Vagina (tissue), 2 donors: Measurements from ENCODE around the gene AMBRA1. TPM values are rescaled to one million over a fixed set of nuclear protein-coding genes. Genes with fewer than 3 reads are reported as not detected.
"Not testable (repeated sequence)": the region's sequence is repeated elsewhere in the genome, so short reads cannot be mapped to it uniquely, and the experiment has no call there.

ENCODE experiments used
- DNase-seq, 2 donors: peaks; one replicate each; pipeline ENCODE4 v3.0.0-alpha.2; 2017; ENCODE audit errors: extremely low spot score in 2 of 2
- H3K27ac ChIP-seq: fragments of 200-600 bp; sonication (generic); one replicate; pipeline ENCODE4 v1.5.1; 2019
- H3K27me3 ChIP-seq: fragments of 200-600 bp; sonication (generic); one replicate; pipeline ENCODE4 v1.5.1; 2019
- H3K36me3 ChIP-seq, 2 donors: fragments of 200-600 bp; sonication (generic); one replicate each; pipeline ENCODE4 v1.5.1; 2017 to 2019
- H3K4me1 ChIP-seq: fragments of 200-600 bp; sonication (generic); one replicate; pipeline ENCODE4 v1.5.1; 2019
- H3K4me3 ChIP-seq, 2 donors: fragments of 200-600 bp; sonication (generic); 1 replicate in 1 of 2; 2 replicates in 1 of 2; pipeline ENCODE4 v1.5.1; 2016 to 2019
- H3K9me3 ChIP-seq: fragments of 200-600 bp; sonication (generic); one replicate; pipeline ENCODE4 v1.5.1; 2019
- POLR2A ChIP-seq, 2 donors: fragments of 450-650 bp; IDR thresholded peaks; one replicate each; pipeline ENCODE4 v1.6.1; 2017; ENCODE audit warnings: antibody characterized with exemption in 2 of 2, mild to moderate bottlenecking in 2 of 2, moderate library complexity in 2 of 2
- POLR2AphosphoS5 ChIP-seq, 2 donors: sonication (generic); formaldehyde crosslinking; IDR thresholded peaks; one replicate each; pipeline ENCODE4 v1.9.0; 2017; ENCODE audit warnings: antibody characterized with exemption in 2 of 2, mild to moderate bottlenecking in 2 of 2, low read depth in 1 of 2; ENCODE audit not compliant: insufficient read depth in 1 of 2
- intact Hi-C: fragments of 100-400 bp; cut with DNase I; formaldehyde crosslinking; loops from one replicate; pipeline ENCODE4 v1.15.1; 2023
- total RNA-seq: library from RNA; depleted of rRNA; stranded (reverse); fragments of >200 nt; gene quantifications from one replicate; pipeline ENCODE4 v1.2.3, GENCODE V29; 2016
- TF ChIP-seq, protein P1 (sequence below), 3 experiments: fragments of 450-650 bp in 2 of 3; fragments of 200-600 bp in 1 of 3; sonication (generic) in 1 of 3; IDR thresholded peaks; one replicate each; pipeline ENCODE4 v1.5.1; 2017 to 2019; ENCODE audit warnings: antibody characterized with exemption in 3 of 3, mild to moderate bottlenecking in 2 of 3, moderate library complexity in 2 of 3

Gene AMBRA1
- total RNA-seq, 1 donor from 2014 or later: 40.0 TPM

DNA sequence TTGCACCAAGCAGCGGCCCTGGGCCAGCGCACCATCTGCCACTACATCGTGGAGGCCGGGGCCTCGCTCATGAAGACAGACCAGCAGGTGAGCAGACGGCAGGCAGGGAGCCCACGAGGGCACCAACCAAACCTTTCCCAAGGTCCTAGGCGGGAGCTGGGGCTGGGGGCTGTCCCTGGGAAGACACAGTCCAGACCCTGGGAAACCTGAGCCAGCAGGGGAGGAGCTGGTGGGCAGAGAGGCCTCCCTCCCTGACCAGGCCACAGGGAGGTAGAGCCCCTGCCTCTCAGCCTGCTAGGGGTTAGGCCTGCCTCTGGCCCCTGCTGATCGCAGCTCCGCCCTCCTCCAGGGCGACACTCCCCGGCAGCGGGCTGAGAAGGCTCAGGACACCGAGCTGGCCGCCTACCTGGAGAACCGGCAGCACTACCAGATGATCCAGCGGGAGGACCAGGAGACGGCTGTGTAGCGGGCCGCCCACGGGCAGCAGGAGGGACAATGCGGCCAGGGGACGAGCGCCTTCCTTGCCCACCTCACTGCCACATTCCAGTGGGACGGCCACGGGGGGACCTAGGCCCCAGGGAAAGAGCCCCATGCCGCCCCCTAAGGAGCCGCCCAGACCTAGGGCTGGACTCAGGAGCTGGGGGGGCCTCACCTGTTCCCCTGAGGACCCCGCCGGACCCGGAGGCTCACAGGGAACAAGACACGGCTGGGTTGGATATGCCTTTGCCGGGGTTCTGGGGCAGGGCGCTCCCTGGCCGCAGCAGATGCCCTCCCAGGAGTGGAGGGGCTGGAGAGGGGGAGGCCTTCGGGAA lies 214.1 kb downstream of the AMBRA1 start:
- Histone ChIP-seq H3K4me1 (peaks cover 23% of the 10 kb centered on the region), H3K27ac (peak overlapping the region; percentile 94), H3K36me3 (peaks cover 0 to 21% of the 10 kb centered on the region in 2 donors), H3K4me3 (peak overlapping the region; percentile 68 to 79)
- not testable (repeated sequence) for DNase-seq, H3K27me3 ChIP-seq, H3K9me3 ChIP-seq
- intact Hi-C loops: loop anchor here (10.0 kb wide), 1 partner anchor 235 kb away; the partner anchor contains the start of genes ATG13 and HARBI1
- peak in 1 of 2 donors; percentile 30 for TF ChIP-seq POLR2AphosphoS5 (IDR thresholded peaks at IDR 0.05; ENCODE audit: insufficient read depth in 1 of 2, low read depth in 1 of 2)

DNA sequence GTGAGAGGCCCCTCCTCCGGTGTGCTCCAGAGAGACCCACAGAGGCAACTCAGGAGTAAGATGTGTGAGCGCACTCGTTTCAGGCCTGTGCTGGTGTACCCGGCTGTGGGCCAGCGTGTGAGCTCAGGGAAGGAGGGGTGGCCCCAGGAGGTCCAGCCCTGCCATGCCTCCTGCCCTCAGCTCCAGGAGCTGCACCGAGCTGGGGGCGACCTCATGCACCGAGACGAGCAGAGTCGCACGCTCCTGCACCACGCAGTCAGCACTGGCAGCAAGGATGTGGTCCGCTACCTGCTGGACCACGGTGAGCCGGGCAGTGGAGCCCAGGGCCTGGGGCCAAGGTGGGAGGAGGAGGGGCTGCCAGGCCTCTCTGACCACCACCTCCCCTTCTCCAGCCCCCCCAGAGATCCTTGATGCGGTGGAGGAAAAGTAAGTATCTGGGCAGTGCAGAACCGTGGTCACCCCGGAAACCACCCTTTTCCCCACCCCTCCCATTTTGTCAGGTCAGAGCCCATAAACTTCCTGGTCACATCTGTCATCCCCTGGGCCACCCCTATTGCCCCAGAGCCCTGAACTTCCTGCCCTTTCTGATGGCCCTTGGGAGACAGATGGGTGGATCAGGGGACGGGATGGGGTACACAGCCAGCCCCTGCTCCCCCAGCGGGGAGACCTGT lies 214.9 kb downstream of the AMBRA1 start:
- H3K27ac ChIP-seq: no peak overlapping the region

DNA sequence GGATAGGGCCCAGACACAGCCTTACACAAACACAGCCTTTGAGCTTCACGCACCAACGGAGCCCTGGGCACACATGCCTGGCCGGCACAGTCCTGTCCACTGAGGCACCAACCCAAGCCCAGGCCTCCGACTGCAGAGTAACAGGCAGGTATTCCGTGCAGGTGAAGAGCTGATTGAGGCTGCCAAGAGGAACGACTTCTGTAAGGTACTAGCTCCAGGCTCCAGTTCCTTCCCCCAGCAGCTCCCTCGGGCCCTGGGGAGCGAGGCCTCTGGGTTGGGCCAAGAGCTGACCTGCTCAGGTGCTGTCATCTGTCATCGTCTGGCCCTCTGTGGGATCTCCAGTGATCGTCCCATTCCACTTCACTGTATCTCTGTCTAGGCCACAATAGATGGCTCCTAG lies 215.5 kb downstream of the AMBRA1 start:
- H3K27ac ChIP-seq: no peak overlapping the region
- no peaks in the 10 kb centered on the region for H3K9me3 ChIP-seq
- H3K27me3 ChIP-seq: no peaks in the 10 kb centered on the region
- TF ChIP-seq POLR2A (IDR thresholded peaks at IDR 0.05): no peak
- TF ChIP-seq, protein P1, sequence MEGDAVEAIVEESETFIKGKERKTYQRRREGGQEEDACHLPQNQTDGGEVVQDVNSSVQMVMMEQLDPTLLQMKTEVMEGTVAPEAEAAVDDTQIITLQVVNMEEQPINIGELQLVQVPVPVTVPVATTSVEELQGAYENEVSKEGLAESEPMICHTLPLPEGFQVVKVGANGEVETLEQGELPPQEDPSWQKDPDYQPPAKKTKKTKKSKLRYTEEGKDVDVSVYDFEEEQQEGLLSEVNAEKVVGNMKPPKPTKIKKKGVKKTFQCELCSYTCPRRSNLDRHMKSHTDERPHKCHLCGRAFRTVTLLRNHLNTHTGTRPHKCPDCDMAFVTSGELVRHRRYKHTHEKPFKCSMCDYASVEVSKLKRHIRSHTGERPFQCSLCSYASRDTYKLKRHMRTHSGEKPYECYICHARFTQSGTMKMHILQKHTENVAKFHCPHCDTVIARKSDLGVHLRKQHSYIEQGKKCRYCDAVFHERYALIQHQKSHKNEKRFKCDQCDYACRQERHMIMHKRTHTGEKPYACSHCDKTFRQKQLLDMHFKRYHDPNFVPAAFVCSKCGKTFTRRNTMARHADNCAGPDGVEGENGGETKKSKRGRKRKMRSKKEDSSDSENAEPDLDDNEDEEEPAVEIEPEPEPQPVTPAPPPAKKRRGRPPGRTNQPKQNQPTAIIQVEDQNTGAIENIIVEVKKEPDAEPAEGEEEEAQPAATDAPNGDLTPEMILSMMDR (IDR thresholded peaks at IDR 0.05): no peak
- TF ChIP-seq POLR2AphosphoS5 (IDR thresholded peaks at IDR 0.05; ENCODE audit: insufficient read depth in 1 of 2, low read depth in 1 of 2): no peak
- intact Hi-C loops: no loop called here
- no peak for DNase-seq
- peaks cover 0 to 28% of the 10 kb centered on the region in 2 donors for H3K36me3 ChIP-seq
- peaks cover 23% of the 10 kb centered on the region for H3K4me1 ChIP-seq
- no peak overlapping the region for H3K4me3 ChIP-seq

More for the DNA sequence above, 214.9 kb downstream of the AMBRA1 start:
- H3K36me3 ChIP-seq: peaks cover 0 to 28% of the 10 kb centered on the region in 2 donors
- intact Hi-C loops: no loop called here
- no peak for DNase-seq
- TF ChIP-seq POLR2A (IDR thresholded peaks at IDR 0.05) (no peak), POLR2AphosphoS5 (IDR thresholded peaks at IDR 0.05; ENCODE audit: insufficient read depth in 1 of 2, low read depth in 1 of 2) (no peak)
- TF ChIP-seq, protein P1 (IDR thresholded peaks at IDR 0.05): no peak
- H3K9me3 ChIP-seq: no peaks in the 10 kb centered on the region
- H3K27me3 ChIP-seq: no peaks in the 10 kb centered on the region
- H3K4me3 ChIP-seq: no peak overlapping the region
- peaks cover 23% of the 10 kb centered on the region for H3K4me1 ChIP-seq

DNA sequence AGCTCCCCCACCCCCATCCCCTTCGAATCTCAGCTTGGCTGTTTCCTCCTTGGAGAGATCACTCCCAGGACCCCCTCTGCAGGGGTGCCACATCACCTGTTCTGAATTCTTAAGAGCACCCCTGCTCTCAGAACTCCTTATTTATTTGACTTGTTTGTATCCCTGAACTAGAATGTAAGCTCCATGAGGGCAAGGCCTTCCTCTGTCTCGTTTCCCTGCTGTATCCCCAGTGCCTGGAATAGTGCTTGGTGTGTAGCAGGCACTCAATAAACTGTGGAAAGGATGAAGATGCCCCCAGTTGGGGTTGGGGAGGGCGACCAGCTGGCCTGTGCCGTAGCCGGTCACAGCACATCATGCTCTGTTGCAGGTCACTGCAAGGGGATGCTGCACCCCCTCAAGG lies 216.0 kb downstream of the AMBRA1 start:
- H3K36me3 ChIP-seq: peaks cover 0 to 29% of the 10 kb centered on the region in 2 donors
- intact Hi-C loops: no loop called here
- no peaks in the 10 kb centered on the region for H3K9me3 ChIP-seq
- DNase-seq: no peak
- peaks cover 21% of the 10 kb centered on the region for H3K4me1 ChIP-seq
- no peaks in the 10 kb centered on the region for H3K27me3 ChIP-seq
- no peak overlapping the region for H3K27ac ChIP-seq
- no peak overlapping the region for H3K4me3 ChIP-seq
- no peak for TF ChIP-seq POLR2AphosphoS5 (IDR thresholded peaks at IDR 0.05; ENCODE audit: insufficient read depth in 1 of 2, low read depth in 1 of 2)
- TF ChIP-seq, protein P1 (IDR thresholded peaks at IDR 0.05): no peak
- no peak for TF ChIP-seq POLR2A (IDR thresholded peaks at IDR 0.05)

DNA sequence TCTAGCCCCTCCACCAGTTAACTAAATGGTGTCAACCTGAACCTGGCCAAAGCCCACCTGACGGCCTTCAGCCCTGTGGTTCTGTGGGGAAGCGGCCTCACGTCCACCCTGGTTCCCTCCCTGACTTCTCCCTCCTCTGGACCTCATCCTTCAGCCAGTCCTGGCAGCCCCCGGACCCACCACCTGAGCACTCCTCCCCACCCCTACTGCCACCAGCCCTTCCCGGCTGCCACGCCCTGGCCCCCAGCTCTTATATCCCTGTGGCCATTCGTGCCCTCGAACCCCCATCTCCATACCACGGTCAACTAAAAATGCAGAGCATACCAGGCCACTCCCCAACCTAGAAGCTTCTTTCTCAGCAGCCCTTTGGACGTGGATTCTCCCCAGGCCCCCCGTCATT lies 216.5 kb downstream of the AMBRA1 start:
- no peak for DNase-seq
- Histone ChIP-seq H3K9me3 (no peaks in the 10 kb centered on the region), H3K36me3 (peaks cover 0 to 34% of the 10 kb centered on the region in 2 donors), H3K4me3 (no peak overlapping the region), H3K27me3 (no peaks in the 10 kb centered on the region), H3K4me1 (peaks cover 16% of the 10 kb centered on the region), H3K27ac (no peak overlapping the region)
- TF ChIP-seq POLR2AphosphoS5 (IDR thresholded peaks at IDR 0.05; ENCODE audit: insufficient read depth in 1 of 2, low read depth in 1 of 2) (no peak), POLR2A (IDR thresholded peaks at IDR 0.05) (no peak)
- TF ChIP-seq, protein P1 (IDR thresholded peaks at IDR 0.05): no peak
- intact Hi-C loops: no loop called here
